Stimulated activated CD8-positive, alpha-beta memory T cell treated with anti-CD3 and anti-CD28 coated beads, Interleukin-7, amount 100 ng/mL, for 48 hours (primary cell): ENCODE data around the gene USB1.
A peak's percentile ranks its signal among the peaks of the same experiment; 100 is the strongest.
"Not testable (repeated sequence)": the region's sequence is repeated elsewhere in the genome, so short reads cannot be mapped to it uniquely, and the experiment has no call there.

ENCODE experiments used
- DNase-seq, 2 donors: peaks; one replicate each; pipeline ENCODE4 v3.0.0-alpha.2; 2020; ENCODE audit warnings: low read depth in 1 of 2; ENCODE audit errors: extremely low read depth in 1 of 2

Gene USB1

GRCh38 chr16:57993897-57994296 is 7.3 kb upstream of the USB1 start:
- no peak for DNase-seq

GRCh38 chr16:57994361-57994760 is 6.8 kb upstream of the USB1 start:
- no peak for DNase-seq

GRCh38 chr16:57994778-57995177 is 6.4 kb upstream of the USB1 start:
- DNase-seq, result no peak

- DNase-seq, result no peak
These were observed 5.3 kb upstream of the USB1 start for GRCh38 chr16:57995721-57996405.

GRCh38 chr16:57996406-57997175 is 4.6 kb upstream of the USB1 start:
- no peak for DNase-seq

GRCh38 chr16:57997176-57997527 is 4.1 kb upstream of the USB1 start:
- no peak for DNase-seq

GRCh38 chr16:57997528-57998265 is 3.5 kb upstream of the USB1 start:
- DNase-seq, result no peak

GRCh38 chr16:57998486-57998885 is 2.7 kb upstream of the USB1 start:
- peak; percentile 36 to 65 for DNase-seq

GRCh38 chr16:57998992-57999365 is 2.2 kb upstream of the USB1 start:
- DNase-seq, result no peak

GRCh38 chr16:57999366-57999970 is 1.7 kb upstream of the USB1 start:
- DNase-seq, result no peak

- DNase-seq, result no peak
These were observed 1.1 kb upstream of the USB1 start, which contains the start of gene ZNF319 for GRCh38 chr16:57999971-58000705. Gene ZNF319 (minus strand): TSS chr16:58000672. CDS start chr16:57998265, 2,407 bp downstream.

GRCh38 chr16:58001781-58002415 is 691 bp downstream of the USB1 start:
- no peak for DNase-seq

- DNase-seq, result no peak
These were observed 1.2 kb downstream of the USB1 start for GRCh38 chr16:58002416-58002800.

GRCh38 chr16:58002936-58003335 is 1.7 kb downstream of the USB1 start:
- DNase-seq, result no peak

- not testable (repeated sequence) for DNase-seq
These were observed 3.5 kb downstream of the USB1 start for GRCh38 chr16:58004736-58005135.

GRCh38 chr16:58009856-58010416 is 8.7 kb downstream of the USB1 start:
- DNase-seq, result no peak

GRCh38 chr16:58010886-58011285 is 9.7 kb downstream of the USB1 start:
- no peak for DNase-seq

GRCh38 chr16:58011652-58012051 is 10.4 kb downstream of the USB1 start:
- DNase-seq, result no peak

- DNase-seq, result no peak
These were observed 11.3 kb downstream of the USB1 start for GRCh38 chr16:58012481-58012880.
